ENCODE results near the gene CDH7. TPM values are rescaled to one million over a fixed set of nuclear protein-coding genes. Genes with fewer than 3 reads are reported as not detected.

CDH7 gene
- total RNA-seq, 4 donors from 2014 or later, result not detected

DNA sequence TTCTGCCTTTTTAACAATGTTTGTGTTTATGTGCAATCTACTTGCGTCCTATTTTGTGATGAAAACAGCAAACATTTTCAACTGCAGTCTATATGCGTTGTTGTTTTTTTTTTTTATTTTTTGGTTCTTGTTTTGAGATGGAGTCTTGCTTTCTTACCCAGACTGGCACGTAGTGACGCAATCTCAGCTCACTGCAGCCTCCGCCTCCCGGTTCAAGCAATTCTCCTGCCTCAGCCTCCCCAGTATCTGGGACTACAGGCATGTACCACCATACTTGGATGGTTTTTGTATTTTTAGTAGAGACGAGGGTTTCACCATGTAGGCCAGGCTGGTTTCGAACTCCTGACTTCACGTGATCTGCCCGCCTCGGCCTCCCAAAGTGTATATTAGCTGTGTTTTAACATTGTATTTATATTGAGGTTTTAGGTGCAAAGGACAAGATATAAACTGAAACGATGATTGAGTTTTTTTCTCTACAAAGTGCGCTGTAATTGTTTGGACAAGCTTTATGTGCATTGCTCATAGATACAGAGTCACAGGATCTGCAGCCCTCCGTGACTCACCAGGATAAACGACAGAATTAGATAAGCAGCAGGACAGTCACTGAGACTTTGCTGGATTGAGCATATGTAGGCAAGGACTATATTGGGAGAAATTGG, 17.4 kb downstream of the CDH7 start:
- TF ChIP-seq POLR2A (IDR thresholded peaks at IDR 0.05), result no peak
- TF ChIP-seq CTCF (IDR thresholded peaks at IDR 0.05), result no peak
- no peaks in the 10 kb centered on the region for H3K4me1 ChIP-seq
- no peaks in the 10 kb centered on the region for H3K36me3 ChIP-seq
- no peak for DNase-seq
- no peaks in the 10 kb centered on the region for H3K9me3 ChIP-seq
- H3K27me3 ChIP-seq, result no peaks in the 10 kb centered on the region
- no peak overlapping the region for H3K4me3 ChIP-seq
- no peak overlapping the region for H3K27ac ChIP-seq

GRCh38 chr18:65769652-65770051, 18.8 kb downstream of the CDH7 start:
- Histone ChIP-seq H3K4me3 (no peak overlapping the region), H3K27me3 (no peaks in the 10 kb centered on the region), H3K9me3 (no peaks in the 10 kb centered on the region), H3K27ac (no peak overlapping the region), H3K4me1 (no peaks in the 10 kb centered on the region), H3K36me3 (no peaks in the 10 kb centered on the region)
- no peak for DNase-seq
- no peak for TF ChIP-seq CTCF (IDR thresholded peaks at IDR 0.05)
- no peak for TF ChIP-seq POLR2A (IDR thresholded peaks at IDR 0.05)

DNA sequence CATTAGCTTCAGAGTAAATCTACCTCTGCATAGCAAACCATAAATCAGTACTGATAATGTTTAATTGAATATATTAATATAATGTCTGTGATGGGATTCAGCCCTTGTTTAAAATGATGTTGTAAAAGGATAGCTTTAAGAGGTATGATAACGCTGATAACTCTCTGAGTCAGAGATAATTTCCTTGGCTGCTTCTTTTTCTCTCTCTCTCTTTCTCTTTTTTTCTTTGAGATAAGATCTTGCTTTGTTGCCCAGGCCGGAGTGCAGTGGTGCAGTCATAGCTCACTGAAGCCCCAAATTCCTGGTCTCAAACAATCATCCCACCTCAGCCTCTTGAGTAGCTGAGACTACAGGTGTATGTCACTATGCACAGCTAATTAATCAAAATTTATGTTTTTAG, 35.7 kb downstream of the CDH7 start:
- Histone ChIP-seq H3K36me3 (no peaks in the 10 kb centered on the region), H3K4me3 (no peak overlapping the region), H3K9me3 (no peaks in the 10 kb centered on the region), H3K4me1 (no peaks in the 10 kb centered on the region), H3K27me3 (no peaks in the 10 kb centered on the region), H3K27ac (no peak overlapping the region)
- TF ChIP-seq CTCF (IDR thresholded peaks at IDR 0.05) (no peak), POLR2A (IDR thresholded peaks at IDR 0.05) (no peak)
- no peak for DNase-seq

DNA sequence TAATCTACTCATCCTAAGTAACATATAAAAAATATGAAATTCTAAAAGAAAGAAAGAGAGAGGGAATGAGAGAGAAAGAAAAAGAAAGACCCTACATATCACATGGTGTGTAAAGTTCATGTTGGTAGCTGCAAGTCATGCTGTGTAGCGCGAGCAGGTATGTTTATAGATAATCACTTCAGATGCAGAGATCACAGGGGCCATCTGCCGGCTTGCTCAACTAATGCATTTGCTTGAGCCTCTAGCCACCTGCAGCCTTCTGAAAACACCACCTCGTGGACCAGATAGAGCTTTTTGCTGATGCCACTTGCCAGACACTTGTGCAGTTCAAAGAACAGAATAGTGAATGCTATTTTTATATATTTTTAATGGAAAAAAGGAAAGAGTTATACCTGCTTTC, 37.6 kb downstream of the CDH7 start:
- no peak for DNase-seq
- no peak overlapping the region for H3K27ac ChIP-seq
- no peaks in the 10 kb centered on the region for H3K27me3 ChIP-seq
- TF ChIP-seq CTCF (IDR thresholded peaks at IDR 0.05) (peak in 2 of 6 experiments; percentile 10 to 14), POLR2A (IDR thresholded peaks at IDR 0.05) (no peak)
- H3K36me3 ChIP-seq, result no peaks in the 10 kb centered on the region
- no peak overlapping the region for H3K4me3 ChIP-seq
- H3K4me1 ChIP-seq, result no peaks in the 10 kb centered on the region
- H3K9me3 ChIP-seq, result no peaks in the 10 kb centered on the region

DNA sequence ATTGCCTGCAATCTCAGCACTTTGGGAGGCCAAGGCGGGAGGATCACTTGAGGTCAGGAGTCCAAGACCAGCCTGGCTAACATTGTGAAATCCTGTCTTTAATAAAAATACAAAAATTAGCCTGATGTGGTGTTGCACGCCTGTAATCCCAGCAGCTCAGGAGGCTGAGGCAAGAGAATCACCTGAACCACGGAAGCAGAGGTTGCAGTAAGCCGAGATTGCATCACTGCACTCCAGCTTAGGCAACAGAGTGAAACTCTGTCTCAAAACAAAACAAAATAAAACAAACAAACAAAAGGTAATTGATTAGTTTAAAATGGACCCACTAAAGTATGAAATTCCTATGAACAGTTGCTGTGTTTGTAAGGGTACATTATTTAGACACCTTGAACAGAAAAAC, 39.8 kb downstream of the CDH7 start:
- Histone ChIP-seq H3K27me3 (no peaks in the 10 kb centered on the region), H3K27ac (no peak overlapping the region), H3K9me3 (no peaks in the 10 kb centered on the region), H3K4me1 (no peaks in the 10 kb centered on the region), H3K36me3 (no peaks in the 10 kb centered on the region), H3K4me3 (no peak overlapping the region)
- TF ChIP-seq CTCF (IDR thresholded peaks at IDR 0.05), result no peak
- no peak for TF ChIP-seq POLR2A (IDR thresholded peaks at IDR 0.05)
- DNase-seq, result no peak

DNA sequence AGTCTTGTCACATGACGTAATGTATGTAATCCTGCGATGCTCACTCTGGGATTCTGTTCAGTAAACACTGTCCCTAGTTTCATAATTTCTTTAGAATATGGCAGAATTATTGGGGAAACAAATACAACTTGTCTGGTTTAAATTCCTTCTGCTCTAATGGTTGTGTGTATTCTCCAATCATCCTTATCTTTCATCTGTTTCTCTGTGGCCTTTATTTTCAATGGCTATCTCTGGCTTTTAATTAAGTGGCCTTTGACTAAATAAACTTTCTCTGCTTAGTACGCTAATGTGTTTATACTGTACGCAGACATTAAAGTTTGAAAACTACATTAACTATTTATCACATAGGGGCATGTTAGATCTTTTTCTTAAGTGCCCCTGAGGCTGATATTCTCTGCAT, 40.9 kb downstream of the CDH7 start:
- DNase-seq, result no peak
- H3K36me3 ChIP-seq, result no peaks in the 10 kb centered on the region
- TF ChIP-seq CTCF (IDR thresholded peaks at IDR 0.05) (no peak), POLR2A (IDR thresholded peaks at IDR 0.05) (no peak)
- H3K27me3 ChIP-seq, result no peaks in the 10 kb centered on the region
- no peaks in the 10 kb centered on the region for H3K9me3 ChIP-seq
- H3K4me1 ChIP-seq, result no peaks in the 10 kb centered on the region
- no peak overlapping the region for H3K4me3 ChIP-seq
- H3K27ac ChIP-seq, result no peak overlapping the region

Data from Peyer's patch (tissue), 4 donors.